H9 (cell line): Measurements from ENCODE around the gene PATL2. TPM values are rescaled to one million over a fixed set of nuclear protein-coding genes. Genes with fewer than 3 reads are reported as not detected.

ENCODE experiments used
- DNase-seq: peaks from one replicate; pipeline ENCODE4 v3.0.0-alpha.2; 2017
- H2AFZ ChIP-seq: one replicate; pipeline ENCODE4 v1.6.1; 2013; ENCODE audit warnings: mild to moderate bottlenecking, low read length, control low read depth, moderate library complexity
- H2AK5ac ChIP-seq: 2 replicates; pipeline ENCODE4 v1.6.1; 2013; ENCODE audit warnings: low read length, control low read depth, mixed read lengths; ENCODE audit not compliant: insufficient read length
- H2BK120ac ChIP-seq: one replicate; pipeline ENCODE4 v1.6.1; 2013; ENCODE audit warnings: low read depth, mild to moderate bottlenecking, low read length, control low read depth, inconsistent platforms; ENCODE audit not compliant: poor library complexity, severe bottlenecking
- H2BK12ac ChIP-seq: 2 replicates; pipeline ENCODE4 v1.6.1; 2013; ENCODE audit warnings: low read length, control low read depth, mixed read lengths, low read depth; ENCODE audit not compliant: insufficient read length
- H2BK15ac ChIP-seq: 2 replicates; pipeline ENCODE4 v1.6.1; 2013; ENCODE audit warnings: low read depth, low read length, control low read depth
- H2BK20ac ChIP-seq: one replicate; pipeline ENCODE4 v1.6.1; 2013; ENCODE audit warnings: low read depth, mild to moderate bottlenecking, low read length, control low read depth, inconsistent platforms; ENCODE audit not compliant: poor library complexity, severe bottlenecking
- H2BK5ac ChIP-seq: 2 replicates; pipeline ENCODE4 v1.6.1; 2013; ENCODE audit warnings: low read length, control low read depth, mixed read lengths; ENCODE audit not compliant: insufficient read length
- H3K14ac ChIP-seq: 2 replicates; pipeline ENCODE4 v1.6.1; 2013; ENCODE audit warnings: low read length, control low read depth; ENCODE audit not compliant: insufficient read depth
- H3K18ac ChIP-seq: 2 replicates; pipeline ENCODE4 v1.6.1; 2013; ENCODE audit warnings: low read depth, mild to moderate bottlenecking, mixed read lengths, low read length, control low read depth; ENCODE audit not compliant: insufficient read length
- H3K23ac ChIP-seq: 2 replicates; pipeline ENCODE4 v1.6.1; 2013; ENCODE audit warnings: low read length, control low read depth, mixed read lengths, low read depth; ENCODE audit not compliant: insufficient read length
- H3K23me2 ChIP-seq: 2 replicates; pipeline ENCODE4 v1.6.1; 2013; ENCODE audit warnings: low read depth, mild to moderate bottlenecking, mixed read lengths, low read length, control low read depth; ENCODE audit not compliant: insufficient read length, poor library complexity, severe bottlenecking
- H3K27ac ChIP-seq: 2 replicates; pipeline ENCODE4 v1.5.1; 2013; ENCODE audit warnings: low read length, control low read depth, mixed read lengths, low read depth; ENCODE audit not compliant: insufficient read length
- H3K27me3 ChIP-seq: 2 replicates; pipeline ENCODE4 v1.6.1; 2013; ENCODE audit warnings: low read length, control low read depth, inconsistent platforms; ENCODE audit not compliant: insufficient read depth
- H3K4ac ChIP-seq: 2 replicates; pipeline ENCODE4 v1.6.1; 2013; ENCODE audit warnings: low read depth, mild to moderate bottlenecking, control low read depth, inconsistent platforms, low read length, moderate library complexity
- H3K4me1 ChIP-seq: 2 replicates; pipeline ENCODE4 v1.6.1; 2013; ENCODE audit warnings: low read length, control low read depth, inconsistent platforms; ENCODE audit not compliant: insufficient read depth
- H3K4me2 ChIP-seq: 2 replicates; pipeline ENCODE4 v1.6.1; 2013; ENCODE audit warnings: low read length, control low read depth, mixed read lengths; ENCODE audit not compliant: insufficient read length, insufficient read depth
- H3K56ac ChIP-seq: 2 replicates; pipeline ENCODE4 v1.6.1; 2013; ENCODE audit warnings: low read depth, mild to moderate bottlenecking, mixed read lengths, low read length, control low read depth; ENCODE audit not compliant: insufficient read length
- H3K79me1 ChIP-seq: 2 replicates; pipeline ENCODE4 v1.6.1; 2013; ENCODE audit warnings: low read depth, mild to moderate bottlenecking, moderate library complexity, low read length, control low read depth, inconsistent platforms; ENCODE audit not compliant: insufficient read depth, poor library complexity, severe bottlenecking
- H3K79me2 ChIP-seq: 2 replicates; pipeline ENCODE4 v1.6.1; 2013; ENCODE audit warnings: low read length, control low read depth, inconsistent platforms; ENCODE audit not compliant: insufficient read depth
- H3K9ac ChIP-seq: 2 replicates; pipeline ENCODE4 v1.6.1; 2013; ENCODE audit warnings: low read length, control low read depth, mixed read lengths; ENCODE audit not compliant: insufficient read length; ENCODE audit errors: extremely low read depth
- H3K9me3 ChIP-seq: one replicate; pipeline ENCODE4 v1.6.1; 2013; ENCODE audit warnings: low read depth, low read length, inconsistent platforms; ENCODE audit not compliant: control insufficient read depth
- H3T11ph ChIP-seq: one replicate; pipeline ENCODE4 v1.6.1; 2013; ENCODE audit warnings: mild to moderate bottlenecking, low read length, control low read depth, inconsistent platforms
- H4K20me1 ChIP-seq: one replicate; pipeline ENCODE4 v1.6.1; 2013; ENCODE audit not compliant: control insufficient read depth, insufficient read length, insufficient read depth
- H4K5ac ChIP-seq: 2 replicates; pipeline ENCODE4 v1.6.1; 2013; ENCODE audit warnings: low read depth, mild to moderate bottlenecking, mixed read lengths, low read length, control low read depth; ENCODE audit not compliant: insufficient read length
- H4K8ac ChIP-seq: replicated peaks from 2 replicates; pipeline ENCODE4 v1.6.1; 2013; ENCODE audit warnings: low read length, control low read depth, mixed read lengths, low read depth; ENCODE audit not compliant: insufficient read length
- H4K91ac ChIP-seq: 2 replicates; pipeline ENCODE4 v1.6.1; 2013; ENCODE audit warnings: low read depth, mild to moderate bottlenecking, moderate library complexity, mixed read lengths, low read length, control low read depth; ENCODE audit not compliant: insufficient read length
- H3K27ac Mint-ChIP-seq, 3 experiments: 2 replicates in 2 of 3; 3 replicates in 1 of 3; pipeline ENCODE4 v1.8.0; 2020 to 2021; ENCODE audit warnings: mixed read lengths in 3 of 3, mild to moderate bottlenecking in 1 of 3, moderate library complexity in 1 of 3
- H3K27me3 Mint-ChIP-seq: 2 replicates; pipeline ENCODE4 v1.8.0; 2021; ENCODE audit warnings: low read depth, mild to moderate bottlenecking, moderate library complexity, mixed read lengths
- H3K36me3 Mint-ChIP-seq, 3 experiments: 2 replicates in 2 of 3; 3 replicates in 1 of 3; pipeline ENCODE4 v1.8.0; 2020 to 2021; ENCODE audit warnings: low read depth in 3 of 3, mixed read lengths in 3 of 3; ENCODE audit not compliant: insufficient read depth in 1 of 3
- H3K4me1 Mint-ChIP-seq, 2 experiments: 2 replicates each; pipeline ENCODE4 v1.8.0; 2020; ENCODE audit warnings: mixed read lengths in 2 of 2
- H3K4me3 Mint-ChIP-seq, 2 experiments: 2 replicates in 1 of 2; 3 replicates in 1 of 2; pipeline ENCODE4 v1.8.0; 2020 to 2021; ENCODE audit warnings: mild to moderate bottlenecking in 2 of 2, mixed read lengths in 2 of 2, moderate library complexity in 1 of 2
- H3K9me3 Mint-ChIP-seq, 2 experiments: 2 replicates in 1 of 2; 3 replicates in 1 of 2; pipeline ENCODE4 v1.8.0; 2020; ENCODE audit warnings: mild to moderate bottlenecking in 2 of 2, mixed read lengths in 2 of 2, moderate library complexity in 1 of 2
- WGBS: extraction: QIAGEN DNeasy Blood & Tissue Kit; methylation state at CpG from one replicate; pipeline ENCODE4 v1.1.7; 2013; ENCODE audit warnings: missing lambda C conversion rate, low lambda C conversion rate, mixed read lengths; ENCODE audit not compliant: insufficient read length; ENCODE audit errors: extremely low coverage; 5-methylcytosine and 5-hydroxymethylcytosine counted together
- total RNA-seq: library from RNA; stranded (reverse); gene quantifications from 2 replicates; pipeline ENCODE4 v1.2.1, GENCODE V29; 2021
- TF ChIP-seq, protein P1 (sequence below): fragments of 200-600 bp; sonication (generic); conservative IDR thresholded peaks from 3 replicates; pipeline ENCODE4 v1.8.0; 2021; ENCODE audit warnings: antibody characterized with exemption, mild to moderate bottlenecking

The PATL2 gene
- total RNA-seq, 1 experiment from 2014 or later: 0.46 TPM

- no CpG with 5 or more reads among the region's 1 CpG for WGBS
- Histone ChIP-seq H3K56ac (no peak overlapping the region), H3T11ph (no peak overlapping the region), H3K23me2 (no peaks in the 10 kb centered on the region), H3K14ac (no peak overlapping the region), H2BK120ac (no peak overlapping the region), H3K4ac (no peak overlapping the region), H2AFZ (no peak overlapping the region), H2BK5ac (no peak overlapping the region), H4K91ac (no peak overlapping the region), H2BK20ac (no peak overlapping the region), H3K79me1 (no peaks in the 10 kb centered on the region), H4K5ac (no peak overlapping the region), H4K8ac (no peak overlapping the region), H3K4me2 (no peak overlapping the region), H3K9ac (no peak overlapping the region), H3K79me2 (no peaks in the 10 kb centered on the region), H2BK12ac (no peak overlapping the region), H2AK5ac (no peak overlapping the region), H3K27ac (no peak overlapping the region), H3K4me1 (no peaks in the 10 kb centered on the region), H3K9me3 (no peaks in the 10 kb centered on the region), H4K20me1 (no peaks in the 10 kb centered on the region), H2BK15ac (no peak overlapping the region), H3K23ac (no peak overlapping the region), H3K27me3 (no peaks in the 10 kb centered on the region), H3K18ac (no peak overlapping the region)
- Mint-ChIP-seq H3K4me3 (no peak overlapping the region), H3K27ac (no peak overlapping the region), H3K9me3 (peaks cover 0 to 5% of the 10 kb centered on the region in 2 experiments; a peak in 1 of 5 replicates), H3K27me3 (no peaks in the 10 kb centered on the region), H3K4me1 (peaks cover 6 to 19% of the 10 kb centered on the region in 2 experiments; a peak in 3 of 4 replicates), H3K36me3 (peaks cover 32 to 62% (median 60%) of the 10 kb centered on the region in 3 experiments)
- TF ChIP-seq, protein P1, sequence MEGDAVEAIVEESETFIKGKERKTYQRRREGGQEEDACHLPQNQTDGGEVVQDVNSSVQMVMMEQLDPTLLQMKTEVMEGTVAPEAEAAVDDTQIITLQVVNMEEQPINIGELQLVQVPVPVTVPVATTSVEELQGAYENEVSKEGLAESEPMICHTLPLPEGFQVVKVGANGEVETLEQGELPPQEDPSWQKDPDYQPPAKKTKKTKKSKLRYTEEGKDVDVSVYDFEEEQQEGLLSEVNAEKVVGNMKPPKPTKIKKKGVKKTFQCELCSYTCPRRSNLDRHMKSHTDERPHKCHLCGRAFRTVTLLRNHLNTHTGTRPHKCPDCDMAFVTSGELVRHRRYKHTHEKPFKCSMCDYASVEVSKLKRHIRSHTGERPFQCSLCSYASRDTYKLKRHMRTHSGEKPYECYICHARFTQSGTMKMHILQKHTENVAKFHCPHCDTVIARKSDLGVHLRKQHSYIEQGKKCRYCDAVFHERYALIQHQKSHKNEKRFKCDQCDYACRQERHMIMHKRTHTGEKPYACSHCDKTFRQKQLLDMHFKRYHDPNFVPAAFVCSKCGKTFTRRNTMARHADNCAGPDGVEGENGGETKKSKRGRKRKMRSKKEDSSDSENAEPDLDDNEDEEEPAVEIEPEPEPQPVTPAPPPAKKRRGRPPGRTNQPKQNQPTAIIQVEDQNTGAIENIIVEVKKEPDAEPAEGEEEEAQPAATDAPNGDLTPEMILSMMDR: no peak
- DNase-seq: no peak
Measured at GRCh38 chr15:44647036-44647435, 64.1 kb downstream of the PATL2 start.
